ENCODE results near the gene ZFPM1.

Gene ZFPM1

GRCh38 chr16:88541831-88542616 is 88.9 kb downstream of the ZFPM1 start:
- Histone ChIP-seq H3K27me3 (replicated peaks; ENCODE audit: control insufficient read depth, insufficient read depth, low read length) (no peaks in the 10 kb centered on the region), H3K4me3 (replicated peaks; ENCODE audit: low read depth, low read length) (no peak overlapping the region), H3K36me3 (ENCODE audit: control insufficient read depth, insufficient read depth, low read length) (no peaks in the 10 kb centered on the region)
- no peak for TF ChIP-seq CTCF (IDR thresholded peaks at IDR 0.05; ENCODE audit: insufficient read depth, low read length, poor library complexity, severe bottlenecking)
- DNase-seq (ENCODE audit: extremely low read depth, insufficient read length), result no peak

DNA sequence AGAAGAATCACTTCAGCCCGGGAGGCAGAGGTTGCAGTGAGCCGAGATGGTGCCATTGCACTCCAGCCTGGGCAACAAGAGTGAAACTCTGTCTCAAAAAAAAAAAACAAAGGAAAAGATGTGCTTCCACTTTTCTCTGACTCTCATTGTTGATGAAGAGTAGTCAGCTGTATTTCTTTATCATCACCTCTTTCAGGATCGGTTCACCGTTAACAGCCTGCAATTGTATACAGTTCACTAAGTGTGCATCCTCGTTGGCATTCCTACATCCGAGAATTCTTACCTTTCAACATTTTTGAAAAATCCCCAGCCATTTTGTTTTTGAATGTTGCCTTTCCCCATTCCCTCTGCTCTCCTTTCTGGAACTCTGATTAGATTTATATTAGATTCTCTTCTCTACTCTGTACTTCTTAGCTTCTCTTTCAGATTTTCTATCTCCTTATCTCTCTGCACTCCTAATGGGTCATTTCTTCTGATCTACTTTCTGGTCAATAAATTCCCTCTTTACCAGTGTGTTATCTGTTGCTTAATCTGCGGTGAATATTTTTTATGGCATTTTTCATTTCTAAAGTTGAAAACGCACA is 90.2 kb downstream of the ZFPM1 start:
- TF ChIP-seq CTCF (IDR thresholded peaks at IDR 0.05; ENCODE audit: insufficient read depth, low read length, poor library complexity, severe bottlenecking), result no peak
- H3K36me3 ChIP-seq (ENCODE audit: control insufficient read depth, insufficient read depth, low read length), result no peaks in the 10 kb centered on the region
- no peak for DNase-seq (ENCODE audit: extremely low read depth, insufficient read length)
- no peaks in the 10 kb centered on the region for H3K27me3 ChIP-seq (replicated peaks; ENCODE audit: control insufficient read depth, insufficient read depth, low read length)
- no peak overlapping the region for H3K4me3 ChIP-seq (replicated peaks; ENCODE audit: low read depth, low read length)

GRCh38 chr16:88545781-88546180 is 92.7 kb downstream of the ZFPM1 start:
- no peak for TF ChIP-seq CTCF (IDR thresholded peaks at IDR 0.05; ENCODE audit: insufficient read depth, low read length, poor library complexity, severe bottlenecking)
- no peak for DNase-seq (ENCODE audit: extremely low read depth, insufficient read length)
- Histone ChIP-seq H3K36me3 (ENCODE audit: control insufficient read depth, insufficient read depth, low read length) (no peaks in the 10 kb centered on the region), H3K27me3 (replicated peaks; ENCODE audit: control insufficient read depth, insufficient read depth, low read length) (no peaks in the 10 kb centered on the region), H3K4me3 (replicated peaks; ENCODE audit: low read depth, low read length) (no peak overlapping the region)

GRCh38 chr16:88548131-88548874 is 95.2 kb downstream of the ZFPM1 start:
- DNase-seq (ENCODE audit: extremely low read depth, insufficient read length), result no peak
- H3K36me3 ChIP-seq (ENCODE audit: control insufficient read depth, insufficient read depth, low read length), result no peaks in the 10 kb centered on the region
- no peak overlapping the region for H3K4me3 ChIP-seq (replicated peaks; ENCODE audit: low read depth, low read length)
- no peaks in the 10 kb centered on the region for H3K27me3 ChIP-seq (replicated peaks; ENCODE audit: control insufficient read depth, insufficient read depth, low read length)
- TF ChIP-seq CTCF (IDR thresholded peaks at IDR 0.05; ENCODE audit: insufficient read depth, low read length, poor library complexity, severe bottlenecking), result no peak

DNA sequence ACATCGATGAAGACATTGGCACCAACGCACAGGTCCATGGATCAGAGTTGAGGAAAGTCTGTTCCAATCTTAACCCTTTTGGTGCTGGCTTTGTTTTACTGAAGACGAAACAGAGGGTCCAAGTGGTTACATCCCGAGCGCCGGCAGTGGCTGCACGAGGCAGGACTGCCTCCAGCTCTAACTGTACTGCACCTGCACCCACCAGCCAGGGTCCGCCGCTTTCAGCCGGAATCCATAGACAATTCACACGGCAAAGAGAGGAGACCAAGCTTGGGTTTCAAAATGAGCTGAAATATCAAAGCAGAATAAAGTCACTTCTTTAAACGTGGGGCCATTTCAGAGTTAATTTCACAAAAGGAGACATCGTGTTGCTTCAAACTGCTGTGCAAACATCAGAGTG is 95.9 kb downstream of the ZFPM1 start:
- Histone ChIP-seq H3K27me3 (replicated peaks; ENCODE audit: control insufficient read depth, insufficient read depth, low read length) (no peaks in the 10 kb centered on the region), H3K4me3 (replicated peaks; ENCODE audit: low read depth, low read length) (no peak overlapping the region), H3K36me3 (ENCODE audit: control insufficient read depth, insufficient read depth, low read length) (no peaks in the 10 kb centered on the region)
- DNase-seq (ENCODE audit: extremely low read depth, insufficient read length), result no peak
- no peak for TF ChIP-seq CTCF (IDR thresholded peaks at IDR 0.05; ENCODE audit: insufficient read depth, low read length, poor library complexity, severe bottlenecking)

Measured in GM06990 (cell line).